Measurements from ENCODE around the gene GPC5. TPM values are rescaled to one million over a fixed set of nuclear protein-coding genes. Genes with fewer than 3 reads are reported as not detected.

The GPC5 gene
- total and polyA plus RNA-seq, 2 donors: 0.06 to 5.0 TPM

DNA sequence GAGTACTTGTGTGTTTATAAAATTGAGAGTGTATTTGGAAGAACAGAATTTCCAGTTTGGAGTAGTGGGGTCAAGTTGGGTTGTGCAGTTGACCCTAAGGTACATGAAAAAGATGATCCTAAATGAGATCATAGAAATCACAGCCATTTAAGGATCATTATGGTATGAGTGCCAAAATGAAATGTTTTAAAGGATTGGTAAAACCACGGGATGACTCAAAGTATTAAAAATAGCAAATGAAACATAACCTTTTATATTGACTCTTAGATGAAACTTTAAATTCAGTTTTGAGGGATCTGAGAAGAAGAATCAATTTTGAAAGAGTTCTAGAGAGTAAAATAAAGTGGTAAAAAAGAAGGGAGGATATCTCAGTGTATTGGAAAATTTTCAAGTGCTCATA is 773.8 kb downstream of the GPC5 start:
- Histone ChIP-seq H3K36me3 (ENCODE audit: insufficient read depth) (no peaks in the 10 kb centered on the region), H3K27ac (ENCODE audit: low read depth) (no peak overlapping the region), H3K4me1 (ENCODE audit: insufficient read depth) (no peaks in the 10 kb centered on the region), H3K4me3 (ENCODE audit: low read depth, low read length) (no peak overlapping the region)
- DNase-seq (ENCODE audit: extremely low spot score): no peak
- 62% methylated on average over 1 of the region's 1 CpG for WGBS

DNA sequence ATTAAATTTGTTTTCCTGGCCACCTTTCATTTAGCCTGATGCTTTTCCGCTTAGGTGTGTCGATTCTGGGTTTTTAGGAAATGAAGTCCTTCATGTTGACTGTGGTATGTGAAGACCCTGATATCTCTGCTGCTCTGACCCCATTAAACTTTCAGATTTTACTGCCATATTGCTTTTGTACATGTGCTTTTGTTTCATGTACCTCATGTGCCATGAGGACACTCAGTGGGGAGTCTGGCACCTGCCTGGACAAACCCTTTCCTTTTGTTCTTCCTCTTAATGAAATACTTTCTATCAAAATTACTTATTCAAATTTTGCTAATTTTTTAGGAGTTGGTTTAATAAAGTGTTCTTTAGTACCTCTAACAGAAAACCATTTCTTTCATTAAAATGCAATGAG is 774.8 kb downstream of the GPC5 start:
- no peak overlapping the region for H3K4me3 ChIP-seq (ENCODE audit: low read depth, low read length)
- WGBS: 94% methylated on average over 2 of the region's 2 CpGs
- no peaks in the 10 kb centered on the region for H3K4me1 ChIP-seq (ENCODE audit: insufficient read depth)
- H3K36me3 ChIP-seq (ENCODE audit: insufficient read depth): no peaks in the 10 kb centered on the region
- H3K27ac ChIP-seq (ENCODE audit: low read depth): no peak overlapping the region
- no peak for DNase-seq (ENCODE audit: extremely low spot score)

DNA sequence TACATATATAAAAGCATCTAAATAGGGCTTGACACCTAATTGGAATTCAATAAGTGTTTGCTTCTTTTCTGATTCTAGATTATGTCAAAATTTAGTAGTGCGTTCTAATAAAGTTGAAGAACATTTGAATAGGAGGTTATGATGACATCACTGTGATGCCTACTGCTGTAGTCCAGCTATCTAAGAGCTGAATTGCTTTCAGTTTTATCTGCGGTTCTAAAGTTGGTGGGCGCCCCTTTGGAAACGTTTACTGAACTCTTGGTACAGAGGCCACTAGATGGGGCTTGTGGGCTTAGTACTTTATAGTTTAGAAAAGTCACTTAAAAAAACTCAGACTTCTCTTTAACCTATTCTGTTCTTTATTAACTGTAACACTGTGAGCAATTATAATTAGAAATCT is 776.9 kb downstream of the GPC5 start:
- 17% methylated on average over 4 of the region's 4 CpGs for WGBS
- DNase-seq (ENCODE audit: extremely low spot score): no peak
- H3K4me1 ChIP-seq (ENCODE audit: insufficient read depth): no peaks in the 10 kb centered on the region
- H3K27ac ChIP-seq (ENCODE audit: low read depth): no peak overlapping the region
- no peak overlapping the region for H3K4me3 ChIP-seq (ENCODE audit: low read depth, low read length)
- H3K36me3 ChIP-seq (ENCODE audit: insufficient read depth): no peaks in the 10 kb centered on the region

DNA sequence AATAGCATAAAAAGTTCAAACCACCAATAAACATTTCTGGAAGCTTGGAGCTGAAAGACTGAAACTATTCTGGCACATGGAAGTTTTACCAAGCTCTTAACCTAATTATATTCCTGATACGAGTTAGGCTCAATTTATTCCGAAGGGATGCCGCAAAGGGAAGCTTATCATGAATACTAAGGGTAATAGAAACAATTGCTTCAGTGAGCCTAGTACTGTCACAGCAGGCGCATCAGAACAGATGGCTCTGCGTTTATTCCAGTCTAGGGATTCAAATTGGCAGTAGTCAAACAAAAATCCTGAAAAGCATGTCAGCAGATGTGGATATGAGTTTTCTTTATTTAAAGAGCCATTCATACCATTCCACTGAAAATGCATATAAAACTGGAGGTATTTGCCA is 779.5 kb downstream of the GPC5 start:
- no peak for DNase-seq (ENCODE audit: extremely low spot score)
- Histone ChIP-seq H3K36me3 (ENCODE audit: insufficient read depth) (no peaks in the 10 kb centered on the region), H3K4me3 (ENCODE audit: low read depth, low read length) (no peak overlapping the region), H3K4me1 (ENCODE audit: insufficient read depth) (no peaks in the 10 kb centered on the region), H3K27ac (ENCODE audit: low read depth) (no peak overlapping the region)
- WGBS: 85% methylated on average over 5 of the region's 5 CpGs

DNA sequence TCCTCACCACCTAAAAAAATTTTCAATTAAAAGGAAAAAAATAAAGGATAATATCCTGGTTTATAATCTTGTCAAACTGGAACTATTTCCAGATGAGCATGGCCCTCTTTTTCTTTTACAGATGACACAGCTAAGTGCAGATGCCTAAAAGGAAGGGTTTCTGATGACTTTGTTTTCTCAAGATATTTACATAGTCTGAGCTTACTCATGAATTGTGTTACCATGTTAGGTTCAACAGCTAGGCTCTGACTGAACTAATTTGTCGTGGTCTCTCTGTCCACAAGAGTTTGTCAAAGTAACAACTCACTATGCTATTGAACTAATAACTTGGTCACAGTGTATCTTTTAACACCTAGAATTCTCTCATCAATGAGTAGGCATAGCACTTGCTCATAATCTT is 780.8 kb downstream of the GPC5 start:
- Histone ChIP-seq H3K4me3 (ENCODE audit: low read depth, low read length) (no peak overlapping the region), H3K36me3 (ENCODE audit: insufficient read depth) (no peaks in the 10 kb centered on the region), H3K27ac (ENCODE audit: low read depth) (no peak overlapping the region), H3K4me1 (ENCODE audit: insufficient read depth) (no peaks in the 10 kb centered on the region)
- no peak for DNase-seq (ENCODE audit: extremely low spot score)
- 87% methylated on average over 1 of the region's 1 CpG for WGBS

DNA sequence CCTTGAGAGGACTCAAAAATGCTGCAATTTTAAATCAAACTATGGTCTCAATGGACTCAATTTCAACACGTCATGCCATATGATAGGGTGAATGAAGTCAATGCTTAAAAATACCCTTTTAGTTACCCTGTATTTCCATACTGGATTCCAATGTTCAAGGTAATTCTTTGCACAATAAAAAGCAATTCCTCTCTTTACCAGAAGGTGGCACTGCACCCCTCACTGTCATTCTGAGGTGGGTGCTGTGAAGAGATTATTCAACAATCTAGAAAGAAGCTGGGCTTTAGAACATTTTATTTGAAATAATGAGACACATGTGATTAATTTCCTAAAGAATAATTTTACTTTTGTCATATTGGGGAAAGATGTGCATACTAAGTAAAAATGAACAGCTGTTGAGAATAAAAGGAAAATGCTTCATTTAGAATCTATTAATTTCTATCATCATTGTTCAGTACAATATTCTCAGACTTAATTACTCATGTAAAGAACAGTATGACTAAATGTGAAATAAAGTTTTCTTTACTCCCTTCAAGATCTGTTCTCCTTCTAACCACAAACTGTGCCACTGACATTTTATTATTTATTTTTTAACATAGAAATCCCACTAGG is 789.1 kb downstream of the GPC5 start:
- WGBS: 15% methylated on average over 1 of the region's 1 CpG
- Histone ChIP-seq H3K27ac (ENCODE audit: low read depth) (no peak overlapping the region), H3K4me3 (ENCODE audit: low read depth, low read length) (no peak overlapping the region), H3K4me1 (ENCODE audit: insufficient read depth) (no peaks in the 10 kb centered on the region), H3K36me3 (ENCODE audit: insufficient read depth) (no peaks in the 10 kb centered on the region)
- DNase-seq (ENCODE audit: extremely low spot score): no peak

DNA sequence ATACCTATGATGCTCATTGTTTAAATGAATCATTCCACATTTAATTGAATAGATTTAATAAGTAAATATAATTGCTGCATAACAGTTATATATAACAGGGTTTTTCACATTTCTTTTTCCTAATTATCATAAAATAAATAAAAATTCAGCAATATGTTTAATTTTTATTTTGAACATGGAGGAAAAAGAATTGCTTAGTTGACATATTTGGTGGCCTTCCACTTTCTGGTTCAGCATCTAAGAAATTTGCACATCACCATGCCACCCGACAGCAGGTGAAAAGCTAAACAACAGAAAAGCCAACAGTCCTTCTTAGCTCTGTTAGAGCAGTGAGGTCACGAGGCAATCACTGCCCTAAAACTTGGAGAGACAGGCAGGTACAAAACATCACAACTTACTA is 790.2 kb downstream of the GPC5 start:
- WGBS: 96% methylated on average over 2 of the region's 2 CpGs
- Histone ChIP-seq H3K4me3 (ENCODE audit: low read depth, low read length) (no peak overlapping the region), H3K4me1 (ENCODE audit: insufficient read depth) (no peaks in the 10 kb centered on the region), H3K36me3 (ENCODE audit: insufficient read depth) (no peaks in the 10 kb centered on the region), H3K27ac (ENCODE audit: low read depth) (no peak overlapping the region)
- no peak for DNase-seq (ENCODE audit: extremely low spot score)

DNA sequence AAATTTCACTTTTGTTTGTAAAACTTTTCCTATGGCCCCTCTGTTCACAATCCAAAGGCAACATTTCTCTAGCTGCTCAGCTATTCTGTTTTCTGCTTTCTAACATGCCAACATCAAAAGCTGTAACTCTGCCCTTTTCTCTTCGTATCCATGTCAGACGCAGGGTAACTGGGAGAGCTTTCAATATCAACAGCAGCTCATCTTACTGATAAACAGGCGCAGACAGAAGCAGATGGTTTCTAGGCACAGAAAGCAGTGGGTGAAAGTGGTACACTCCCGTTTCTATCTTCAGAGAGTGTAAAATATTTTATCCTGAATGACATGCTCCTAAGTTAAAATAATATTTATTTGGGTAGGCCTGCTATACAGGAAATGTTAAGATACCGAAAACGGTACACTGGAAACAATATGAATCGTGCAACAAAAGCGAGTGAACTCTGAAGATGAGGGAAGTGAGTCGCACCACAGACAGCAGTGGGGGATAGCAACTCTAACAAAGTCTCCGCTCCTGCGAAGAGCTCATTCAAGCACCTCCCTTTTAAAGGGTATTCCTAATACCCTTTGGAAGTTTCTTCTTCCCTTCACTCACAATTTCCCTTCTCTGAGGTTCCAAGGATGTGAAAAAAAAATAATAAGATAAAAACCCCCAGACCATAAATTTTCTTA is 798.3 kb downstream of the GPC5 start:
- no peak for DNase-seq (ENCODE audit: extremely low spot score)
- WGBS: 41% methylated on average over 11 of the region's 11 CpGs
- H3K27ac ChIP-seq (ENCODE audit: low read depth): no peak overlapping the region

DNA sequence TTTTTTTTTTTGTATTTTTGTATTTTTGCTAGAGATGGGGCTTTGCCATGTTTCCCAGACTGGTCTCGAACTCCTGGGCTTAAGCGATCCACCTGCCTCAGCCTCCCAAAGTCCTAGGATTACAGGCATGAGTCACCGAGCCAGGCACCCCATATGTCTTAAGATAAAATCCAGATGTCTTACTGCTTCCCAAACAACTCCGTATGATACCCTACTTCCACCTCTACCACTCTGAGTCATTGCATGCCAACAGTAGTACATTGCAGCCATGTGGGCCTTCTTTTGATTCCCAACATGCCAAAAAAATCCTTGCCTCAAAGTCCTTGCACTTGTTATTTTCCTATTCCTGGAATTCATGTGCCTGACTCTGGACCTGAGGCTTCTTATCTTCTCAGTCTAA is 799.2 kb downstream of the GPC5 start:
- Histone ChIP-seq H3K27ac (ENCODE audit: low read depth) (no peak overlapping the region), H3K4me3 (ENCODE audit: low read depth, low read length) (no peak overlapping the region), H3K4me1 (ENCODE audit: insufficient read depth) (no peaks in the 10 kb centered on the region), H3K36me3 (ENCODE audit: insufficient read depth) (no peaks in the 10 kb centered on the region)
- 86% methylated on average over 4 of the region's 4 CpGs for WGBS
- DNase-seq (ENCODE audit: extremely low spot score): no peak

More for the DNA sequence above, 798.3 kb downstream of the GPC5 start:
- Histone ChIP-seq H3K4me1 (ENCODE audit: insufficient read depth) (no peaks in the 10 kb centered on the region), H3K4me3 (ENCODE audit: low read depth, low read length) (no peak overlapping the region), H3K36me3 (ENCODE audit: insufficient read depth) (no peaks in the 10 kb centered on the region)

DNA sequence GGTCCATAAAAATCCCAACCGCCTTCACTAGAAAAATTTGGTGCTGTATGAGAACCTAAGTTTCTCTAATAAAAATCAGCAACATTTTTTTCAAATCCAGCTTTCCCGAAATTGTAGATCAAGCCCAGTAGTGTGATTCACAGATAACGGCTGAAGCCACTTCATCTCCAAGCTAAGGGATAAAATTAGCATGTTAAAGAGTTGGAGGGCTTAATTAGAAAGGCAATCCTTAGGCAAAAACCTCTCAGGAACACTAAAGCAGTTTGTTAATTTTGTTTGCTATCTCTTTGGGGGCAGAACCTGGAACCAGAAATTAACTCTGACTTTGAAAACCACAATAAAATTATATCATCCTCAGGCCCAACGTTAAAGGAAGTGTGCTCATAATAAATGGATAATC is 820.2 kb downstream of the GPC5 start:
- no peak for DNase-seq (ENCODE audit: extremely low spot score)
- Histone ChIP-seq H3K4me1 (ENCODE audit: insufficient read depth) (no peaks in the 10 kb centered on the region), H3K4me3 (ENCODE audit: low read depth, low read length) (no peak overlapping the region), H3K27ac (ENCODE audit: low read depth) (no peak overlapping the region), H3K36me3 (ENCODE audit: insufficient read depth) (no peaks in the 10 kb centered on the region)
- 70% methylated on average over 4 of the region's 4 CpGs for WGBS

DNA sequence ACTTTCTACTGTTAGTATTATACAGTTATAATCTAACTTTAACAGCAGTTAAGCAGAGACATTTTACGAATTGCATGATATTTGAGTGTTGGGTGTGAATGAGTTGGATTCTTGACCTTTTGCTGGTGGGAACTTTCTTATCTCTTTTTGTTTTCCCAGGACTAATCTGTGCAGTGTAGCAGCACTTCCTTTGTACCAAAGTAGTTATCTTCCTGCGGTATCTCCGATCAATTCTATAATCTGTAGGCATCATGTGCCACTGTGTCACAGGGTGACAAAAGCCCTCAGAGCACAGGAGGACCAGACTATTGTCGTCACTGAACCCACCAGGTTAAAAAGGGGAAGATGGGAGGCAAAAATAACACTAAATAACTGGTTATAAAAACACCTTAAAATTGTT is 823.5 kb downstream of the GPC5 start:
- no peak for DNase-seq (ENCODE audit: extremely low spot score)
- Histone ChIP-seq H3K4me3 (ENCODE audit: low read depth, low read length) (no peak overlapping the region), H3K4me1 (ENCODE audit: insufficient read depth) (no peaks in the 10 kb centered on the region), H3K36me3 (ENCODE audit: insufficient read depth) (no peaks in the 10 kb centered on the region), H3K27ac (ENCODE audit: low read depth) (no peak overlapping the region)
- 52% methylated on average over 4 of the region's 4 CpGs for WGBS

DNA sequence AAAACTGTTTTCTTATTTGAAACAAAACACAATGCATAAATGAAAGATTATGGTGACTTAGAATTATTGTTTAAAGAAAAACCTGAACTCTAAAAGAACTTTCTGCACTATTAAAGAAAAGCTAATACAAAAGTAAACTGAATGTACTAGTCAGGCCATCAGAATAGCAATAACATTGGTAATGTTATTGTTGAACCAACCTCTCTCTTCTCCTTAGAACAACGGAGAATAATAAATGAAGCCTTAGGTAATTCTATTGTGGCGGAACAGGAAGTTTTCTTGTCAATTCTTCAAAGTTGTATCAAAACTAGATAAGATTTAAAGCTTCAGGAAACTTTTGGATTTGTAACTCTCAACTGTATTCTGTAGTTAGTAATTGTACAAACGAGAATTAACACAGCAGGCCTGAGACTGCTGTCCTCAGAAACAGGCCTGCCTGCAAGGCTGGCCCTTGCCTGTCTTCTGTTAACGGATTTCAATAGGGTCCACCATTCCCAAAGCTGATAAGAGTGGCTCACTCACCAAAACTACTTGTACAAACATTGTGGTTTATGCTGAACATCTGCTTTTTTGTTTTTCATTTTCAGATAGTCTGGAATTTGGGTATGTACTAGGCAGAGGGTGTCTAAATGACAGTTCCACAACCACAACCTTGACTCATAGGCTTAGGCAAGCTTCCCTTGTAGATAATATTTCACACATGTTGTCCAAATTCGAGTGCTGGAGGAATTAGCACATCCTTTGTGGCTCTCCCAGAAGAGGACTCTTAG is 825.8 kb downstream of the GPC5 start:
- 39% methylated on average over 5 of the region's 5 CpGs for WGBS
- DNase-seq (ENCODE audit: extremely low spot score): no peak
- H3K27ac ChIP-seq (ENCODE audit: low read depth): no peak overlapping the region
- H3K4me3 ChIP-seq (ENCODE audit: low read depth, low read length): no peak overlapping the region
- H3K4me1 ChIP-seq (ENCODE audit: insufficient read depth): no peaks in the 10 kb centered on the region
- no peaks in the 10 kb centered on the region for H3K36me3 ChIP-seq (ENCODE audit: insufficient read depth)

DNA sequence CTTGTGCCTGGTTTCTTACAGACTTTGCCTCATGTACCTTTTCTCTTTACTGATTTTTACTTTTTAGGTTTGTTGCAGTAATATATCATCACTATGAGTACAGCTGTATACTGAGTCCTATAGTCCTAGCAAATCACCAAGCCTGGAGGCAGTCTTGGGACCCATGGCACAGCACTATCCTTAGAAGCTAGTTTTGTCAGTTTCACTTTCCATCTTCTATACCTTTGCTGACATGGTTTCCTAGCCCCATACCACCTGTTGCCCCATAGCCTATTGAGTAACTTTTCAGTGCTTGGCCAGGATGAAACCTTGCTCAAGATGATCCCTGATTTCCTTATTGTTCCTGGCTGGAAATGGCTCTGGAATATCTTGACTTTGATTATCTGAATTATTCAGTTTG is 826.4 kb downstream of the GPC5 start:
- Histone ChIP-seq H3K4me3 (ENCODE audit: low read depth, low read length) (no peak overlapping the region), H3K27ac (ENCODE audit: low read depth) (no peak overlapping the region), H3K4me1 (ENCODE audit: insufficient read depth) (no peaks in the 10 kb centered on the region), H3K36me3 (ENCODE audit: insufficient read depth) (no peaks in the 10 kb centered on the region)
- DNase-seq (ENCODE audit: extremely low spot score): no peak

DNA sequence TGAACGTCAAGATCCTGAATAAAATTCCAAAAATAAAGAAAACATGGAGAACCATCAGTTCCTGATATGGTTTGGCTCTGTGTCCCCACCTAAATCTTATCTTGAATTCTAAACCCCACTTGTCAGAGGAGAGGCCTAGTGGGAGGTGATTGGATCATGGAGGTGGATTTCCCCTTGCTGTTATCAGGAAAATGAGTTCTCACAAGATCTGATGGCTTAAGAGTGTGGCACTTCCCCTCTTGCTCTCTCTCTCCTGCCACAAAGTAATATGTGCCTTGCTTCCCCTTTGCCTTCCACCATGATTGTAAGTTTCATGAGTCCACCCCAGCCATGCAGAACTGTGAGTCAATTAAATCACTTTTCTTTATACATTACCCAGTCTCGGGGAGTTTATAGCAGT is 827.4 kb downstream of the GPC5 start:
- H3K4me3 ChIP-seq (ENCODE audit: low read depth, low read length): no peak overlapping the region
- no peak for DNase-seq (ENCODE audit: extremely low spot score)
- WGBS: 60% methylated on average over 2 of the region's 2 CpGs

More for the DNA sequence above, 827.4 kb downstream of the GPC5 start:
- H3K4me1 ChIP-seq (ENCODE audit: insufficient read depth): no peaks in the 10 kb centered on the region
- no peaks in the 10 kb centered on the region for H3K36me3 ChIP-seq (ENCODE audit: insufficient read depth)
- H3K27ac ChIP-seq (ENCODE audit: low read depth): no peak overlapping the region
